GM10266 (cell line): ENCODE results near the gene MDGA2.
"Not testable (repeated sequence)": the region's sequence is repeated elsewhere in the genome, so short reads cannot be mapped to it uniquely, and the experiment has no call there.

Experiments used
- DNase-seq: peaks from one replicate; pipeline ENCODE4 v3.0.0; 2012; ENCODE audit errors: extremely low spot score
- CTCF ChIP-seq: IDR thresholded peaks from 2 replicates; pipeline ENCODE4 v1.5.1; 2012; ENCODE audit warnings: mild to moderate bottlenecking, low read depth; ENCODE audit not compliant: control insufficient read depth, insufficient read depth; ENCODE audit errors: missing control alignments

Gene MDGA2

DNA sequence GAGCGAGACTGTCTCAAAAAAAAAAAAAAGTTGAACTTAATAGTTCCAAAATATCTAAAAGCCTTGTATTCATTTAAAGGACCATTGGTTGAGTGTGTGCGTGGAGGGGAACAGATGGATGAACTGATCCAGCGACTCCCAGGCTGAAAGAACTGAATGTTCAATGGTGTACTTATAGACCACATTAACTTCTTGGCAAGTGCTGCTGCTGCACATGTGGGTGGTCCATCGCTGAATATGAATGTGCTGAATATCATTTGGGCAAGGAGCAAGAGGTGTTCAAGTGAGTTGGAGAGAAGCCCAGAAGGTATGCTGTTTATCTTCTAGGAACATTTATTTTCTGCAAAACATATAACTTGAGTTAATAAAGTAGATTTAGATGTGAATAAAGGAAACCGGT, 734.8 kb downstream of the MDGA2 start:
- no peak for TF ChIP-seq CTCF
- no peak for DNase-seq

DNA sequence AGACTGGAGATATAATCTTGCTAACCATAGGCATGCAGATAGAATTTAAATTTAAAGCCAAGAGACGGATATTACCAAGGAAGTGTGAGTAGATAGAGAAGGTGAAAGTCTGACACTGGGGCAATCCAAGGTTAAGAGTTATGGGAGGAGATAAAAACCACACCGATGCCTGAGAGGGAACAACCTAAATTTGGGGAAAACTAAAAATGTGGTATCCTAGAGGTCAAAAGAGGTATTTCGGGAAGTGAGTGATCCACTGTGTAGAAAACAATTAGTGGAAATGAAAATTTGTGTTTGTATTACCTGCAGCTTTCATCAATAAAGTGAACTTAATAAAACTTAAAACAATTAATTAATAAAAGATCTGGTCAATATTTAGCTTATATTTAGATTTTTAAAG, 754.9 kb downstream of the MDGA2 start:
- no peak for TF ChIP-seq CTCF
- DNase-seq = no peak

DNA sequence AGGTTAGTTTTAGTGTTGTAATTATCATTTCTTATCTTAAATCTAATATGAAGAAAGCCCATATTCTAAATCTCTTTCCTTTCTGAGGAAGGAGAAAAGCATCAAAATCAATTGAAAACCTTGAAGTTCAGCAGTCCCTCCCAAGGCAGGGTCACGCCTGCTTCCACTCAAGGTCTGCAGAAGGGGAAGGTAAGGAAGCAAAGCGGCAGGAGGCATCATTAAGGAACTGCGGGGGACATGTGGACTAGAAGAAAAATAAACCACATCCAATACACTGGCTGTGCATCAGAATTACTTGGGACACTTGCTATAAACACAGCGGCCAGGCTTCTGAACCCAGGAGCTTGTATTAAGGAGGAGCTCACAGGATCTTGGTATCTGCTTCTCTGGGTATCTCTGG, 759.9 kb downstream of the MDGA2 start:
- DNase-seq = not testable (repeated sequence)

DNA sequence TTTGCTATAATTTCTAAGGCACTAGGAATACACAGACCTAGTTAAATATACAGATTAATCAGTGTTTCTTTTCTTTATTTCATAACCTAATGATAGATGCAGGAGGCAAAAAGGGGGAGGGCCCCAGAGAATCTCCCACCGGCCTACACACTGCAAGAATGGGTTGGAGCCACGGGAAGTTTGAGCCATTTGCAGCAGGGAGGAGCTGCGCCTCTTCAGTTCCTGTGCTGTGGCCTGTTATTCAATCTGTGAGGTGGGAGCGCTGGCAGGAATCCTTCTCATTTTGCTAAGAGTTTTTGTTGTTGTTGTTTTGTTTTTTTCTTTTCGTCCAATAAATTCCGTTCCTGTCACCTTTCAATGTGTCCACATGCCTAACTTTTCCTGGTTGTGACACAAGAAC, 772.6 kb downstream of the MDGA2 start:
- TF ChIP-seq CTCF = no peak
- no peak for DNase-seq

DNA sequence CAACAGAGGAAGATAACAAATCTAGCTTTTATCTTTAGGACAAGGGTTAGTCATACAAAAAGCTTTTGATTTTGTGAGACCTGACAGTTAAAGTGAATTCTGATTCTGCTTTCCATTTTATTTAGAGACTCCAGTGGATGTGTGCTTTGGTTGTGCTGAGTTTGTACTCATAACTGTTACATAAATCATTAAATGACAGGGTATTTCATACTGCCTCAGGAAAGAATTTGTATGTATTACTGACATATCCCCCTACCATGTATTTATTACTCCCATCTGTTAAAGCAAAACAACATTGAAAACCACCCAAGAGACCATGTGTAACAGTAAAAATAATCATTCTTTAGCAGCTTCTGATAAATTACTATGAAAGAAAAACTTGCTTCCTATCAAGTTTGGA, 780.9 kb downstream of the MDGA2 start:
- no peak for TF ChIP-seq CTCF
- DNase-seq = no peak

GRCh38 chr14:46887144-46887543, 788.3 kb downstream of the MDGA2 start:
- no peak for DNase-seq
- no peak for TF ChIP-seq CTCF

DNA sequence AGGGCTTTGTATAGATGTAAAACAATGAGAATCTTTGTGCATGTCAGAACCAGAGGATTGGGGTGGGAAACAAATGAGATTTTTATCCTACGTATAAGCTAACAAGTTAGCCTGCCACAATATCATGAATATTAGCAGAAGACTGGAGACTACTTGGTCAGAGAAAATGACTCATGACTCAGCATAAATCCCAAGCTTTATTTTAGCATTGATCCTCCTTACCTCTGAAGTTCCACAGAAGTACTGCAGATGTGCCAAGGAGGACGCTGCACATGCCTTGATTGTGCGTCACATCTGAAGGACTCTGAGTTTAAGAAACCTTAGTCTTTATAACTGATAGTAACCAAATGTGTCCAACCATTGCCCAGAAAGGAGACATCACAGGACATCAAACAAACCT, 789.8 kb downstream of the MDGA2 start:
- DNase-seq = no peak
- no peak for TF ChIP-seq CTCF

DNA sequence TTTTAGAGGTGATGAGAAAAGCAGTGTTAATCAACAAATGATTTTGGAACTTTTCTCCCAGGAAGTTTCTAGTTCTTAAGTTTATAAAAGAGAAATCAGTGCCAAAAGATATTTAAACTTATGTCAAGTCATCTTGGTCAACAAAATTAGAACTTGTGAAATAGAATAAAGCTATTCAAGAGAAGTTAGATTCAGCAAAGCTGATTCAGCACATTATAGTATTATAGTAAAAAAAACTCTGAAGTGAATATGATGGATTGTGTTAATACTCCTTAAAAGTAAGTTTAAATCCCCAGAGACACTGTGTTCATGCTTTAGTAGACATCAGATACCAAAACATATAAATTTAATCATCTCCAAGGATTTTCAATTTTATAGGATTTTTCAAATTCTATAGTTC, 813.7 kb downstream of the MDGA2 start:
- no peak for TF ChIP-seq CTCF
- DNase-seq = no peak
